NCI-H2029 treated with DMSO at 0.1 percent for 48 hours (cell line): ENCODE results near the gene TMPRSS2.

ENCODE experiments used
- DNase-seq: peaks from one replicate; lab custom pipeline; 2025; lab: John Stamatoyannopoulos, UW

The TMPRSS2 gene

DNA sequence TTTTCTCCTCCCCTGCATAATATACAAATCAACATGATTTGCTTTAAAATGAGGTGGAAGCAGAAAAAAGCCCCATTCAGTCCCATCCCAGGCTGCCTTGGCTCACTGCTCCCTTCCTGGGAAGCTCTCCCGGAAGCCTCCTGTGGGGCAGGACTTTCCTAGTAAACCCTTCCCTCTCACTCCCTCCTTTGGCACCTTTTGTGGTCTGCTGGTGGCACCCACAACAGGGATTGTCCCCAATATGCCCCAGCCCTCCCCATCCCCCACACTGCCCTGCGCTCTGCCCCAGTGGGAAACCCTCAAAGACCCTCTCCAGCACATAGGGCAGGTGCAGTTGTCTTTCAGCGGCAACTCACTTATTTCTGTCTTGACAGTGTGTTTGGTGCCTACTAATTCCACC lies 1.8 kb upstream of the TMPRSS2 start:
- DNase-seq = no peak

DNA sequence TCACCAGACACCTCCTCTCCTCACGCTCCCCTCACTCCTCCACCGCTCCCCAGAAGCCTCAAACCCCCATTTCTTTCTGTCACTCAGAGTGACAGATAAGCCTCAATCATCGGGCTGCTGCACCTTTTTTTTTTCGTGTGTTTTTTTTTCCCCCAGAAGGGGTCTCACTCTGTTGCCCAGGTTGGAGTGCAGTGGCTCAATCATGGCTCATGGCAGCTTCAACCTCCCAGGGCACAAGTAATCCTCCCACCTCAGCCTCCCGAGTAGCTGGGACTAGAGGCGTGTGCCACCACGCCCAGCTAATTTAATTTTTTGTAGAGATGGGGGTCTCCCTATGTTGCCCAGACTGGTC lies 1.2 kb upstream of the TMPRSS2 start:
- no peak for DNase-seq

DNA sequence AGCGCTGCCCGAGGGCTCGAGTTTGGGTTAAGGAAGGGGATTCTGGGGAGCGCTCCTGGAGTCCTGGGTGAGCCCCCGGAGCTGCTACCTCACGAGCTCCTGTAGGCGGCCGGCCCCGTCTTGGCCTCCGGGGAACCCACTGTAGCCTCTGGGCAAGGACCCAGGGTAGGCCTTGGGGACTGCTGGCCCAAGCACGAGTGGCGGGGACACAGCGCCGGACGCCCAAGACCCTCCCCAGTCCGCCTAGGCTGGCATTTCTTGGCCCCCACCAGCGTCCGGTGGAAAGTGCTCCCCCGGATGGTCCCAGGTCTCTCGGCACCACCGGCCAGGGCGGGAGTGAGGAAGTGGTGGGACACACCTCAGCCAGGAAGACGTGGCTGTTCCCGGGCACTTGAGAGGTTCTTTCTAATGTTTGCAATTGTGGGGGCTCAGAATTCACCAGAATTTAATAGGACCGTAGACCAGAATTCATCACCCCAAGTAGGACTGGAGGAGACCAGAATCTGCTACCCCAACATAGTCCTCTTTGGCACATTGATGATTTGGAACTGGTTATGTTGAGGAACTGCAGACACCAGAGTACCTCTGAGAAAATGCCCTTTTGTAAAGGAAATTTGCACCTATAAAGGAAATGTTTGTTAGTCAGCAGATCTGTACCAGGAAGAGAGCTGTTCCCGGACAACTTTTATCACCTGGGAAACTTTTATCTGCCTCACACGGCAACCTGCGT lies 622 bp upstream of the TMPRSS2 start:
- no peak for DNase-seq

DNA sequence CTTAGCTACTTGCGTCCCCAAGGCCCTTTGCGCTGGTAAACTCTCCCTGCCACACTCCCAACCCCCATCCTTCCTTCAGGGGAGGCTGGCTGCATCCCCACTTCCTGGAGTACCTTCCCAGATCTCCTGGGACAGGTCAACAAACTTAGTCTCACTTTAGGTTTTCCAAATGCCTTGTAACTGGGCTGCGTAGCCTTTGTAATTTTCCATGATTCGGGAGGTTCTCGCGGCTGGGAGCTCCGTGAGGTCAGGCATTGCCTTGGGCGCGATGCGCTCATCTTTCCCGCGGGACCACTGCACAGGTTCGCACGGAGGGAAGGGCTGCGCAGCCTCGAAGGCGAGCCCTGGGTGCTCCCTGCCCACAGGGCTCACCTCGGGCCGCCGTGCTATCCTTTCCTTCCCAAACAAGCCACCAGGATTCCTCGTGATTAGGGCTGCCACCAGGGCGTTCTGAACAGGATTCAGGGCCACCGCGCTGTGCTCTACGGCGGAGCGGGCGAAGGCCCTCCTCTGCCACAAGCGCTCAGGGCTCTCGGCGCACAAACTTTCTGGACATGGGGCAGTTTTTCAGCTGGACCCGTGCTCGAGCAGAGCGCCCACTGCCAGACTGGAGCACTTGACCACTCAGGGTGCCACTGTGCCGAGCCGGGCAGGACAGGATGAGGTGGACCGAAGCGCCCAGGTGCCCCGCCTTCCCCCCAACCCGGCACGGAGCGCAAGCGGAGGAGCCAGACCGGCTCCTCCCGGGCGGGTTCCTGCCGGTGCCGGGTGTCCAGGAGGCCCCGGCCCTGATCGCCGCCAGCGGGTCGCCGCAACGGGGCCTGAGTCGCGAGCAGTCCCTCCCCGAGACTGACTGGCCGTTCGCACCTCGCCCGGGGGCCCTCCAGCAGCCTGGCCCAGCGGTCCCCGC lies 1.1 kb downstream of the TMPRSS2 start:
- no peak for DNase-seq

DNA sequence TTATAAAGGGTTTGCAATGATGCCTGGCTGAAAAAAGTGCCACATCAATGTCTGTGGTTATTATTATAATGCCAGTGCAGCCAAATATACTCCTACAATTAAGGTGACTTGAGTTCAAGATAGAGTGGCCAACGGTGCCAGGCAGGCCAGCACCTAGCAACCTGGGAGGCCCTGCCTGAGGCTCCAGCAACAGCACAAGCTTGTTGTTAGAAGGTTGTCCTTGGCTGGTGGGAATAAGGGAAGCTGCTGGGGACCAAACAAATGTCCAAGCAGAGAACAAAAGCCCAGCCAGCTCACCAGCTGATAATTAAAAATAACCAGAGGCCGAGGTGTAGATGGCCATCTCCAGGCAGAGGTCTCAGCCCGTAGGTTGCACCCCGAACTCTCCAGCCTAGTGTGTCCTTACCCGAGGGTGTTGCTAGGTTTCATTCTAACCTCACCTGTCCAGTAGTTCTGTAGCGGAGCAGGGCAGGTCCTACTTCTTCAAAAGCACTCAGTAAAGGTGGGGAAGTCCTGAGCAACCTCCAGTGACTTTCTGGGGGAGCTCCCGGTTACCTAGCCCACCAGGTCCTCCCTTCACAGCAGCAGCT lies 1.9 kb downstream of the TMPRSS2 start:
- no peak for DNase-seq

DNA sequence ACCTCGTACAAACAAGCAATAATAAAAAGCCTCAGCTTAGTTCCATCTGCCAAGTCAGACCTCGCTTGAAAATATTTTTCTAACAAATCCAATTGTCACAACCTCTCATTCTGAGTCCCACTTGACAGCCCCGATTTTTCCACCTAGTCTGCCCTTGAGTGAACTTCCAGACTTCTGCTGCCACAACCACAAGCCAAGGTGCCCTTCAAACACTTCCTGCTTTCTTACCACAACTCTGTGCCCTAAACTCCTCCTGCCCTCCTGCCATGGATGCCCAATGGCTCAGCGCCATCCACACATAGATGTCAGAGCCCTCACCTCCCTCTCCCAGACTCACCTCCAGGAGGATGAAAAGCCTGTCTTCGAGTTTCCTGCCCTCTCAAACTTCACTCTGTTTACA lies 3.9 kb downstream of the TMPRSS2 start:
- no peak for DNase-seq

DNA sequence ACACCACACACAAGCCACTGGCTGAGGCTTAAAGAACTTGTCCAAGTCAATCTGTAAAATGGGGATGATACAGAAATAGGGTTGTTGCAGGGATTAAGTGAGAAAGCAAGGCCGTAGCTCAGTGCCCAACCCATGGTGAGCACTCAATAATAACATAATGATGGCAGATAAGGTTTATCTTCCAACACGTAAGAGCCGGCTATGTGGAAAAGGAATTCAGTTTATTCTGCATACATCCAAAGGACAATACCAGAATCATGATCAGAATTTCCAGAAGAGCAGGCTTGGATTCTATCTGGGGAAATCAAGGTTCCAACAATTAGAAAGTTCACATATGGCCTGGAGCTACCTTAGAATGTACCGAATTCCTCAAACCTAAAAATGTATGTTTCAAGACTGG lies 4.6 kb downstream of the TMPRSS2 start:
- no peak for DNase-seq

DNA sequence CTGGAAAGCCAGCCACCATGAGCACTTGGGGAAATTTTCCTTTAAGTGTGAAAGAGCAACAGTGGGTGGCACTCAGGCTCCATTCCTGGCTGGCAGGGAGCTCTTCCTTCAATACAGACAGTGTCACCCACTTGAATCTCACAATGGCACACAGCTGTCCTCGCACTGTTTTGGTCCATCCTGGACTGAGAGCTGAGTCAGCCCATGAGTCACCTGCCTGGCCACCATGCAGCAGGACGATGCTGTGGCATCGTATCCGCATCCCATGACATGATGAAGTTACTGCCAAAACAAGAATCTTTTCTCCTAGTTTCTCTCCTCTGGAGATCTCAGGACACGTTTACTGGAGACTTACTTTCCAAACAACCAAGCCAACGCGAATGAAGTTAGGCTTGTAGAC lies 6.0 kb downstream of the TMPRSS2 start:
- peak; percentile 53 for DNase-seq

DNA sequence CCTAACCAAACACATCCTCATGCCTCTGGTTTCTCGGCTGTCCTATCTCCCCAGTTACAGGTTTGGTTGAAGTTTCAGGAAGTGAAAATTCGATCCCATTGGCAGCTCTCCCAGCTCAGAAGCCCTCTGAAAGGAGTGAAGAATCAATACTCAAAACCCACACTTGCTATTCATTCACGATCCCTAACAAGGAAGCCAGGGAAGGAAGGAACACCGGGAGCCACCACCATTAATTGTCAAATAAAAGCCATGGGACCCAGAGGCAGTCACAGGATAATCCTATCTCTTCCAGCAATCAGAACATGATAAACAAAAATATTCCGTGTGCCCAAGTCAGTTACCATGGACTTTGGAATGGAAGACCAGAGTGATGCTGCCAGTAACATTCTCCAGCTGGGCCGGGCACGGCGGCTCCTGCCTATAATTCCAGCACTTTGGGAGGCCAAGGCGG lies 7.0 kb downstream of the TMPRSS2 start:
- DNase-seq = peak; percentile 83

DNA sequence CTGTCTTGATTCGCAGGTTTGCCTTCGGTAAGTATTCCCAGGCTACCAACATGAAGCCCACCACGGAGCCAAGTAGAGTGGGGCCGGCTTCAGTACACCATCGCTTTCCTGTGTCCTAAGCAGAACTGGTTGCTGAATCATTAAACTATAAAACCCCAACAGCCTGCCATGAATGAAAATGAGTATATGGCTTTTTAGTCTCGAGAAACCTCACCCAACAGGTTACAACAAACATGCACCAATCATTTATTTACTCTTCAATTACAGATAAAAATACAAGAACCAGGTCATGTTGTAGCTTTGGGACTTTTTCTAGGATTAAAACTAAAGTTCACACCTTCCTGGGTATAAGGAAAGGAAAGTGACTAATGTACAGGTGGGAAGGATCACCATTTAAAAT lies 7.6 kb downstream of the TMPRSS2 start:
- no peak for DNase-seq

DNA sequence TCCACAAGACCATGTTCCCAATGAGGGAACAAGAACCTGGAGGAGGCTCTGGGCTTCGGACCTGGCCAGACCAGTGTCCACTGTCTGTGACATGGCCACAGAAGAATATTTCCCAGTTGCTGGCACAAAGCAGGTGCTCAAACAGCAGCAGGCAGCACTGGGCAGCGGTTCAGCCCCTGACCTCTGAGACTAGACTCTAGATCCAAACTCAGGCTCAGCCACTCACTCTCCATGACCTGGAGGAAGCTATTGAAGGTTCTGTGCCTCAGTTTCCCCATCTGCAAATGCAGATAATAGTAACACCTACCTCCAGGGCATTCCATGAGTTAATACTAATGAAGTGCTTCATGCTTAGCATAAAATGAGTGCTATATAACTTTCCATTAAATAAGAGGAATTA lies 8.0 kb downstream of the TMPRSS2 start:
- DNase-seq = no peak

DNA sequence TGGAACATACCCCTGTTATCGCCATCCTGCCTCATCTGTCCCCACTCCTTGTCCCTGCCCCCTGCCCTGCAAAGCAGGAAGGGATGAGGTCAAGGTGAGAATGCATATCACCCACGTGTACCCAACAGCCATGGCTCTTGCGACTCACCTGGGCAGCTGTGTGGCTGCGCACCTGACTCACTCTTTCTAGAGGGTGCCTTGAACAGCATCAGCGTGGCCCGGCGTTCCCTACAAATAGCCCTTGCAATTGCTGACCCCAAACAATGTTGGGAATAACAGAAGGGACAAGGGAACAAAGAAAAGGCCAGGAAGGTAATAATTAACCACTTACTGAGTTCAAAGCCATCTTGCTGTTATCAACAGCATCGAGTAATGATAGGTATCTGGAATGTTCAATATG lies 10.2 kb downstream of the TMPRSS2 start:
- no peak for DNase-seq

DNA sequence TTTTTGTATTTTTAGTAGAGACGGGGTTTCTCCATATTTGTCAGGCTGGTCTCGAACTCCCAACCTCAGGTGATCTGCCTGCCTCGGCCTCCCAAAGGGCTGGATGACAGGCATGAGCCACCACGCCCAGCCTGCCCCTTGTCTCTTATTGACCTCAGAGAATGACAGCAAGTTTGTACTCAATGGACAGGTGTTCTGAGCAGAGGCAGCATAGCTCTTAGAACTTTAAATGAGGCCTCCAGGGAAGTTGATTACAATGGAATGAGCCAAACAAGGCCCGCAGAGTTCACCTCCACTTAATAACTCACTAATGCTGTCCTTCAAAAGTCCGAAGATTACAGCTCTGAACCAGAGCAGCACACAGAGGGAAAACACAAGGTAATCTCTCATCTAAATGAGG lies 10.9 kb downstream of the TMPRSS2 start:
- no peak for DNase-seq

DNA sequence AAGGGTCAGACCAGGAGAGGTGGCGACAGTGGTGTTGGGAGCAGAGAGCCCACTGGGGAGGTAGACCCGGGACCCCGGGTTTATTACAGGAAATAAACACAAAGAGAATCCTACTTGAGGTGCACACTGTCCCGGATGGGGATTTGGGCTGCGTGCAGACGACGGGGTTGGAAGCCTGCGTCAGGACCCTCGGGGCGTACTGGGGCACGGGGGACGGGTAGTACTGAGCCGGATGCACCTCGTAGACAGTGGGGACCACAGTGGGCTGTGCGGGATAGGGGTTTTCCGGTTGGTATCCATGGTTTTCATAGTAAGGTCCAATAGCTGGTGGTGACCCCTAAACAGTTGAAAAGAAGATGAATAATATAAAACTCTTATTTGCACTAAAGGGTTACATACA lies 13.7 kb downstream of the TMPRSS2 start:
- DNase-seq = no peak

DNA sequence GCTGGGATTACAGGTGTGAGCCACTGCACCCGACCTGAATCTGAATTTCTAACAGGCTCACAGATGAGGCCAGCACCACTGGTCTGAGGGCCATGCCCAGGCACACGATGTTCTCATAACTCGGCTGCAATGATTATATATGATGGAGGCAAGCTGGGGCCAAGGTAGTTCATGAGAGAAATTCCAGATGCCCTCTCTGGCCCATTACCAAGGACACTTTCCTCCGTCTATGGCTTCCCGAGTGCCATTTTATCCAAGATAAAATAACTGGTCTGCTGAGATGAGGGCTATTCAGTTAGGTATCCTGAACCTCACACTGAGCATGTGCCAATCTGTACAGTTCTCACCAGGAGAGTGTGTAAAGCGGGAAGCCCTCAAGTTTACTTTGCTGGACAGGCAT lies 16.5 kb downstream of the TMPRSS2 start:
- no peak for DNase-seq

DNA sequence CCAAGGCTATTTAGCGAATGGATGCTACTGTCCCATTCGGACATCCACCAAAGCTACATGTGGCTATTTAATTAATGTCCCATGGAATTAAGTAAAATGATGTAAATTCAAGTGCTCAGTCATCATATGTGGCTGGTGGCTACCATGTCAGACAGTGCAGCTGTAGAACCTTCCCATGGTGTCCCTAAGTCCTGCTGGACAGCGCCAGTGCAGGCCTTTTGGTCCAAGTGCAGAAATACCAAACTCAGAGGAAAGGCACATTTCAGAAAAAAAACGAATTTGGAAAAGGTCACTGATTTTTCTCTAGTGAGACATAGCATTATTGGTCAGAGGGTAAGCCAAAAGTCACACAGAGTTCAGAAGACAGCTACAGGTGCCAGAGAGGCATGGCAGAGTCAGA lies 17.6 kb downstream of the TMPRSS2 start:
- DNase-seq = no peak

DNA sequence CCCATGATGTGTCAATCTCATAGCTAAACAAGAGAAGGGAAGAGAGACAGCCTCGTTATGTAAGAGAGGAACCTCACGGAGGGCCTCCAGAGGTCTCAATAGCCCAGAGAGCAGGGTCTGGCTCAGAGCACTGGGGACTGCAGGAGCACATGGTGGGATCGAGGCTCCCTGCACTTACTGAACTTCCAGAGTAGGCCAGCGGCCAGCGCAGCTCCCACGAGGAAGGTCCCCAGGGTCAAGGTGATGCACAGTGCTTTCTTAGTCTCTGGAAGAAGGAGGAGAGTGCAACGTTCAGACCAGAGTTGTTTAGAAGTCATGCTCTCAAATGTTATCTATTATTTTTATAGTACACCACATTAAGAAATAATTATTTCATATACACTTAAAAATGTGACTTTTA lies 18.6 kb downstream of the TMPRSS2 start:
- no peak for DNase-seq

DNA sequence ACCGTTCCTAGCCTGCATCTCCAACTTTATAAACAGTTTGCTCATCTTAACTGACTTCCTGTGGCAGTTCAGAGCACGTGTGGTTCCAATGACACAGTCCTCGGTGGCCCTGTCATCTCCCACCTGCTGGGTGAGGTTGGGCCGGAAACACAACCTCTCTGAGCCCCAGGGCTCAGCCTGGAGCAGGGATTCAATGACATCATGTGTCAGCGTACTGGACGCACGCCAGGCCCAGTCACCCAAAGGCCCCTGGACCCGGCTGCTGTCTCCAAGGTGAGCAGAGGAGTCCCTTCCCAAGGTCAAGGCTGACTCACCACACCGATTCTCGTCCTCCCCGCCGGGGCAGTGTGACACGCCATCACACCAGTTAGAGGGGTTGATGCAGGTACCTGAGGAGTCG lies 19.9 kb downstream of the TMPRSS2 start:
- no peak for DNase-seq

DNA sequence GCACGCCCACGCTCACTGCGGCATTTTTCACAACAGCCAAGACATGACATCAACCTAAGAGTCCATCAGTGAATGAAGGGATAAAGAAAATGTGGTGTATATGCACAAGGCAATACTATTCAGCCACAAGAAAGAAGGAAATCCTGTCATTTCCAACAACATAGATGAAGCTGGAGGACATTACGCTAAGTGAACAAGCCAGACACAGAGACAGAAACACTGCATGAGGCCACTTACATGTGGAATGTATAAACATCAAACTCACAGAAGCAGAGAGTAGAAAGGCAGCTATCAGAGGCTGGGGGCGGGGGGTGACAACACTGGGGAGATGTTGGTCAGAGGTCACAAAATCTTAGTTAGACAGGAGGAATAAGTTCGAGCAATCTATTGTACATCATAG lies 20.9 kb downstream of the TMPRSS2 start:
- no peak for DNase-seq

DNA sequence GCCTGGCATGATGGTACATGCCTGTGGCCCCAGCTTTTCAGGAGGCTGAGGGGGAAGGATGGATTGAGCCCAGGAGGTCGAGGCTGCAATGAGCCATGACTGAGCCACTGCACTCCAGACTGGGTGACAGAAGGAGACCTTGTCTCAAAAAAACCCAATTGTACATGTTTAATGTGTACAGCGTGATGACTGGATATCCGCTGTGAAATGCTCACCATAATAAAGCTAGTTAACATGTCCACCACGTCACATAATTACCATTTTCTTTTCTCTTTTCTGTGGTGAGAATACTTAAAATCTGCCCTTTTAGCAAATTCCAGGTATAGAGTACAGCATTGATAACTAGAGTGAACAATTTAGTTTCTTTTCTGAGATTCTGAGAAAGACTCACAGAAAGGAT lies 24.0 kb downstream of the TMPRSS2 start:
- DNase-seq = no peak

DNA sequence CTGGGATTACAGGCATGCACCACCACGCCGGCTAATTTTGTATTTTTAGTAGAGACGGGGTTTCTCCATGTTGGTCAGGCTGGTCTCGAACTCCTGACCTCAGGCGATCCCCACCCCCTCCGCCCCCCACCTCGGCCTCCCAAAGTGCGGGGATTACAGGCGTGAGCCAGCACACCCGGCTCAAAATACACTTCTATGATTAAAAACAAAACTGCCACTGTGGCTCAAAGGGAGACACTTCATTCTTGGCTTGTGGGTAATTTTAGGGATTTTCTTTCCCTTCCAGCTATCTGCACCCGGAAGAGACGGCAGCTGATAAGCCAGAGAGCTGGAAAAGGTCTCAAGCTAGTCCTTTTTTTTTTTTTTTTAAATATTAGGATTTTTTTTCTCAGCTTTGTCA lies 24.5 kb downstream of the TMPRSS2 start:
- DNase-seq = no peak

DNA sequence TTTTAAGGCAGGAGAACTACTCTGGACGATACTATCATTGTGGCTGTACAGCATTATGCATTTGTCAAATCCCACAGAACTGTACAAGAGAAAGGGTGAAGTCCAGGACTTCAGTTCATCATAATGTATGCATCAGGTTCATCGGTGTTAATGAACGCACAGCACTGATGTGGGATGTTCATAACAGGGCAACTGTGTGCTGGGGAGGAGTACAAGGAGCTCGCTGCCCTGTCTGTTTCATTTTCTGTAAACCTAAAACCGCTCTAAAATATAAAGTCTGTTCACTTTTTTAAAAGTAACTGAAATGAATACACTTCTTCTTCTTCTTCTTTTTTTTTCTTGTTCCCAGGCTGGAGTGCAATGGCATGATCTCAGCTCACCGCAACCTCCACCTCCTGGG lies 25.0 kb downstream of the TMPRSS2 start:
- DNase-seq = no peak

DNA sequence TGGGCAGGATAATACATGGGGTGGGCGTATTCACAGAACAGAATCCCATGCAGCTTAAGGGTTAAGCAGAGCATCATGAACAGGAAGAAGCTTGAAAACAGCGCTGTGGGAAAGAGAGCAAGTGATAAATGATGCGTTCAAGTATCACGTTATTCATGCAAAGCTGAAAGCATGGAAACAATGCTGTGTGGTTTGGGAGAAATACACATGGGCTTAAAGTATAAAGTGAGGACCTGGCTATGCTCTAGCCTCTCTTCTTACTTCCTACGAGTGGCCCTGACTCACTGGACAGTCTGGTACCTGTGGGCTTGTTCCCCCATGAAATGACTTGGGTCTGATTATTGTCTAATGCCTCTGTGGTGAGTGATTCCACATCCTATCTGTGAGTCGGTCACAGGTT lies 25.7 kb downstream of the TMPRSS2 start:
- no peak for DNase-seq
